Chondrocyte (in vitro differentiated cells): Measurements from ENCODE around the gene KRTAP12-1. TPM values are rescaled to one million over a fixed set of nuclear protein-coding genes. Genes with fewer than 3 reads are reported as not detected.

ENCODE experiments used
- DNase-seq: peaks from one replicate; pipeline ENCODE4 v3.0.0; 2021; ENCODE audit warnings: mixed read lengths, low spot score
- H3K27ac Mint-ChIP-seq: one replicate; pipeline ENCODE4 v1.8.0; 2021; ENCODE audit warnings: mild to moderate bottlenecking, moderate library complexity, mixed read lengths; ENCODE audit not compliant: unreplicated experiment
- H3K27me3 Mint-ChIP-seq: 2 replicates; pipeline ENCODE4 v1.8.0; 2021; ENCODE audit warnings: low read depth, mixed read lengths
- H3K36me3 Mint-ChIP-seq: 2 replicates; pipeline ENCODE4 v1.8.0; 2021; ENCODE audit warnings: low read depth, mixed read lengths
- H3K4me1 Mint-ChIP-seq: 2 replicates; pipeline ENCODE4 v1.8.0; 2021; ENCODE audit warnings: low read depth, mild to moderate bottlenecking, mixed read lengths
- H3K4me3 Mint-ChIP-seq: one replicate; pipeline ENCODE4 v1.8.0; 2021; ENCODE audit warnings: mild to moderate bottlenecking, moderate library complexity, mixed read lengths; ENCODE audit not compliant: unreplicated experiment
- H3K9me3 Mint-ChIP-seq: 2 replicates; pipeline ENCODE4 v1.8.0; 2021; ENCODE audit warnings: low read depth, mixed read lengths
- total RNA-seq: library from RNA; stranded (reverse); gene quantifications from 3 replicates; pipeline ENCODE4 v1.2.1, GENCODE V29; 2021
- TF ChIP-seq, protein P1 (sequence below): fragments of 200-600 bp; sonication (generic); IDR thresholded peaks from 2 replicates; pipeline ENCODE4 v1.5.0; 2021; ENCODE audit warnings: antibody characterized with exemption, mild to moderate bottlenecking, moderate library complexity

KRTAP12-1 gene
- total RNA-seq, 1 donor from 2014 or later = not detected

DNA sequence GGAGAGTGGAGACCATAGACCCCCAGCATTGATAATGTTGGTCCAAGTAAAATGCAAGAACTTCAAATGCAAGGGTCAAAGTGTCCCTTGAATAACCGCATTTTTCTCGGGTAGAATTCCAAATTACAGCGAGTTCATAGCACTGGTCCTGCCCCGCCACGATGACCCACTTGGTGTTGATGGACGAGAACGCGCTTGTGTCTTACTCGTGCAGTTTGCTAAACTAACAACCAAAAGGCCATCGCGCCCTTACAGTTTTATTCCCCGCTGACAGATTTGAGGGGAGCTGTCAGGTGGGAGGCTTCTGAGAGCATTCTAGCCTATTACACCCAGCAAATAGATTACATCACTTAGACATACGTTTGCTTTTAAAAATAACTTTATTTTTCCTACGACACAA, 46.8 kb upstream of the KRTAP12-1 start:
- Mint-ChIP-seq H3K4me3 (no peak overlapping the region), H3K36me3 (peaks cover 3% of the 10 kb centered on the region), H3K27ac (no peak overlapping the region), H3K4me1 (no peaks in the 10 kb centered on the region), H3K9me3 (no peaks in the 10 kb centered on the region), H3K27me3 (peaks cover 60% of the 10 kb centered on the region)
- TF ChIP-seq, protein P1, sequence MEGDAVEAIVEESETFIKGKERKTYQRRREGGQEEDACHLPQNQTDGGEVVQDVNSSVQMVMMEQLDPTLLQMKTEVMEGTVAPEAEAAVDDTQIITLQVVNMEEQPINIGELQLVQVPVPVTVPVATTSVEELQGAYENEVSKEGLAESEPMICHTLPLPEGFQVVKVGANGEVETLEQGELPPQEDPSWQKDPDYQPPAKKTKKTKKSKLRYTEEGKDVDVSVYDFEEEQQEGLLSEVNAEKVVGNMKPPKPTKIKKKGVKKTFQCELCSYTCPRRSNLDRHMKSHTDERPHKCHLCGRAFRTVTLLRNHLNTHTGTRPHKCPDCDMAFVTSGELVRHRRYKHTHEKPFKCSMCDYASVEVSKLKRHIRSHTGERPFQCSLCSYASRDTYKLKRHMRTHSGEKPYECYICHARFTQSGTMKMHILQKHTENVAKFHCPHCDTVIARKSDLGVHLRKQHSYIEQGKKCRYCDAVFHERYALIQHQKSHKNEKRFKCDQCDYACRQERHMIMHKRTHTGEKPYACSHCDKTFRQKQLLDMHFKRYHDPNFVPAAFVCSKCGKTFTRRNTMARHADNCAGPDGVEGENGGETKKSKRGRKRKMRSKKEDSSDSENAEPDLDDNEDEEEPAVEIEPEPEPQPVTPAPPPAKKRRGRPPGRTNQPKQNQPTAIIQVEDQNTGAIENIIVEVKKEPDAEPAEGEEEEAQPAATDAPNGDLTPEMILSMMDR = no peak
- DNase-seq = no peak

DNA sequence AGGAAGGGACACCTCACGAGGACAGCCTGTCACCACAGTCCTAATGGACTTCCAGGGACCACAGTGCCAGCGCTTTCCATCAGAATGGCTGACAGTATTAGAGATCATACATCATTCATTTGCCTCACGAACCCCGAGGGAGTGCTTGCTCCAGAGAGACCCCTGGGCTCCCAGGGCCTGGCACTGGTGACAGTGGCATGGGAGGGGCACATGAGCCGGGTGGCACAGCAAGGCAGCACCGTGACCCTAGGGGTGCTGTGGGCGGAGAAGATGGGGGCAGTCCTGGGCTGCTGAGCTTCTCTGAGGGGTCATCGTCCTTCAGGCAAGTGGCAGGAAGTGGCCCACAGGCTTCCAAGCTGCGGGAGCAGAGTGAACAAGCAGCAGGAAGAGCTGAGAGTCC, 45.8 kb upstream of the KRTAP12-1 start:
- Mint-ChIP-seq H3K27ac (no peak overlapping the region), H3K4me1 (peaks cover 4% of the 10 kb centered on the region), H3K36me3 (peaks cover 4% of the 10 kb centered on the region), H3K9me3 (no peaks in the 10 kb centered on the region), H3K4me3 (no peak overlapping the region), H3K27me3 (peaks cover 61% of the 10 kb centered on the region)
- TF ChIP-seq, protein P1 = no peak
- no peak for DNase-seq

DNA sequence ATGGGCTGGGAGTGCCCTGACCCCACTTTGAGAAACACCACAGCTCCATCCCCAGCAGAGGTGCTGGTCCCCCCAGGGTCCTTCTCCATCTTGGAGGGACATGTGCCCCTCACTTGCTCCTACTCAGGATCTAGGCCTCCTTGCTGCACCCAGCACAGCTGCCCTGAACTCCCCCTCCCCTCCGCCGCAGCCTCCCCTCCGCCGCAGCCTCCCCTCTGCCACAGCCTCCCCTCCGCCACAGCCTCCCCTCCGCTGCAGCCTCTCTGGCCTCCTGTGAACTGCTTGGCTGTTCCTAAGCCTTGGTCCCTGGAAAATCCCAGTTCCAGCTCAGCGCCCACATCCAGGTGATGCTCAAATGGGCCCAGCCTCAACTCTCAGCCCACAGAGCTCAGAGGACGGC, 45.4 kb upstream of the KRTAP12-1 start:
- DNase-seq = no peak
- H3K36me3 Mint-ChIP-seq = peaks cover 4% of the 10 kb centered on the region
- no peaks in the 10 kb centered on the region for H3K9me3 Mint-ChIP-seq
- no peak overlapping the region for H3K4me3 Mint-ChIP-seq
- peaks cover 63% of the 10 kb centered on the region for H3K27me3 Mint-ChIP-seq
- peaks cover 4% of the 10 kb centered on the region for H3K4me1 Mint-ChIP-seq
- no peak overlapping the region for H3K27ac Mint-ChIP-seq
- TF ChIP-seq, protein P1 = no peak

DNA sequence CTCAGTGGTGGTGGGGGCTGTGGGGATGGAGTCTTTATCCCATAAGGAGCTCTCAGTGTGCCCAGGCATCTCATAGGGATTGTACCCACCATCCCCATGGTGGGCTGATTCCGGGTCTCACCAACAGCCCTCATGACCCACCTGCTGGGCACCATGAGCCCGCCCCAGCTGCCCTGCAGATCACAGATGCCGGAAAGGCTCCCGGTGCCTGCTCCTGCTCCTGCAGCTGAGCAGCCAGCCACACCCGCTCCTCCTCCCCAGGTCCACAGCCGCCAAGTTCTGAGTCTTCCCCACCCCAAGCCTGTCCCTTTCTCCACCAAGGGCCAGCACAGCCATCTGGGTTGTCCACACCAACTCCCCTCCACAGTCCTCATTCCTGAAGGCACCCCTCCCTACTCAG, 44.9 kb upstream of the KRTAP12-1 start:
- H3K36me3 Mint-ChIP-seq = peaks cover 4% of the 10 kb centered on the region
- no peak overlapping the region for H3K4me3 Mint-ChIP-seq
- DNase-seq = no peak
- TF ChIP-seq, protein P1 = no peak
- H3K9me3 Mint-ChIP-seq = no peaks in the 10 kb centered on the region
- peaks cover 63% of the 10 kb centered on the region for H3K27me3 Mint-ChIP-seq
- H3K27ac Mint-ChIP-seq = no peak overlapping the region
- H3K4me1 Mint-ChIP-seq = peaks cover 4% of the 10 kb centered on the region

DNA sequence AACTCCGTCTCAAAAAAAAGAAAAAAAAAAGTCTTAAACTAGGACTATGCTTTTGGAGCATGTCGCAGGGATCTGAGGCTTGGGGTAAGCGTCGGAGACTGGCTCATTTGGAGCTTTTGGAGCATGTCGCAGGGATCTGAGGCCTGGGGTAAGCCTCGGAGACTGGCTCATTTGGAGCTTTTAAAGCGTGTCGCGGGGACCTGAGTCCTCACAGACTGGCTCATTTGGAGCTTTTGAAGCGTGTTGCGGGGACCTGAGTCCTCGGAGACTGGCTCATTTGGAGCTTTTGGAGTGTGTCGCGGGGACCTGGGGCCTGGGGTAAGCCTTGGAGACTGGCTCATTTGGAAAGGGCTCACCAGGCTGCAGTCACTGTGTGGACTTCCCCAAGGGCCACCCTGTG, 43.0 kb upstream of the KRTAP12-1 start:
- no peak overlapping the region for H3K4me3 Mint-ChIP-seq
- H3K27me3 Mint-ChIP-seq = peaks cover 57% of the 10 kb centered on the region
- TF ChIP-seq, protein P1 = no peak
- DNase-seq = no peak
- no peak overlapping the region for H3K27ac Mint-ChIP-seq
- H3K9me3 Mint-ChIP-seq = no peaks in the 10 kb centered on the region
- H3K4me1 Mint-ChIP-seq = peaks cover 4% of the 10 kb centered on the region
- peaks cover 1% of the 10 kb centered on the region for H3K36me3 Mint-ChIP-seq
